GM10248 (cell line): ENCODE results near the gene MTMR3.

ENCODE experiments used
- CTCF ChIA-PET: fragments of 300-600 bp; sonication (Branson Sonifier 250); formaldehyde crosslinking; extraction: SDS; loops from one replicate; lab custom pipeline; 2021; ENCODE audit warnings: antibody characterized with exemption; lab: Yijun Ruan, JAX
- POLR2A ChIA-PET: fragments of 350-650 bp; sonication (Branson Sonifier 250); formaldehyde crosslinking; extraction: SDS; loops from one replicate; lab custom pipeline; 2020; ENCODE audit warnings: antibody characterized with exemption; lab: Yijun Ruan, JAX
- DNase-seq: peaks from one replicate; pipeline ENCODE4 v3.0.0; 2012; ENCODE audit errors: extremely low spot score
- TF ChIP-seq, protein P1 (sequence below): IDR thresholded peaks from 2 replicates; pipeline ENCODE4 v1.5.1; 2012; ENCODE audit warnings: mild to moderate bottlenecking, low read depth; ENCODE audit errors: extremely low read depth, missing control alignments, control extremely low read depth

Gene MTMR3

DNA sequence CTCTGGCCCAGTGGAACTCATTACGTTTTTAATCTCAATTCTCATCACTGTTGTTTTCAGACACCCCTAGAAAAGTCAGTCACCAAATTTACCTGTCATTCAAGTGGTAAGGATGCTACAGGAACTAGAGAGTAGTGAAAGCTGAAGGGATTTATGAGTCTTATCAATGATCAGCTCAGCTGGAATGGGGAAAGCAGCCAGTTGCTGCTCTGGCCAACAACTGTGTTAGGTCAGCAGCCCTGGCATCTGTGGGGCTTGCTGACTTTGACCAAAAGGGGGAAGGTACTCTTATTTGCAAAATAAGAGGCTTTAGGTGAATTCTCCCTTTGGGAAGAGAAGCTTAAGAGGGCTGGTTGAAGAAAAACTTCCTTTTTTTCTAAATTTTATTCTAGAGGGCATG lies 121.1 kb downstream of the MTMR3 start:
- TF ChIP-seq, protein P1, sequence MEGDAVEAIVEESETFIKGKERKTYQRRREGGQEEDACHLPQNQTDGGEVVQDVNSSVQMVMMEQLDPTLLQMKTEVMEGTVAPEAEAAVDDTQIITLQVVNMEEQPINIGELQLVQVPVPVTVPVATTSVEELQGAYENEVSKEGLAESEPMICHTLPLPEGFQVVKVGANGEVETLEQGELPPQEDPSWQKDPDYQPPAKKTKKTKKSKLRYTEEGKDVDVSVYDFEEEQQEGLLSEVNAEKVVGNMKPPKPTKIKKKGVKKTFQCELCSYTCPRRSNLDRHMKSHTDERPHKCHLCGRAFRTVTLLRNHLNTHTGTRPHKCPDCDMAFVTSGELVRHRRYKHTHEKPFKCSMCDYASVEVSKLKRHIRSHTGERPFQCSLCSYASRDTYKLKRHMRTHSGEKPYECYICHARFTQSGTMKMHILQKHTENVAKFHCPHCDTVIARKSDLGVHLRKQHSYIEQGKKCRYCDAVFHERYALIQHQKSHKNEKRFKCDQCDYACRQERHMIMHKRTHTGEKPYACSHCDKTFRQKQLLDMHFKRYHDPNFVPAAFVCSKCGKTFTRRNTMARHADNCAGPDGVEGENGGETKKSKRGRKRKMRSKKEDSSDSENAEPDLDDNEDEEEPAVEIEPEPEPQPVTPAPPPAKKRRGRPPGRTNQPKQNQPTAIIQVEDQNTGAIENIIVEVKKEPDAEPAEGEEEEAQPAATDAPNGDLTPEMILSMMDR: no peak
- no peak for DNase-seq
- POLR2A ChIA-PET: no interaction called here
- CTCF ChIA-PET: interaction anchor here (0.8 to 9.3 kb wide), 16 partner anchors 8 to 414 kb away, joined by 3 to 86 read pairs (median 10); no protein-coding TSS in a partner anchor

DNA sequence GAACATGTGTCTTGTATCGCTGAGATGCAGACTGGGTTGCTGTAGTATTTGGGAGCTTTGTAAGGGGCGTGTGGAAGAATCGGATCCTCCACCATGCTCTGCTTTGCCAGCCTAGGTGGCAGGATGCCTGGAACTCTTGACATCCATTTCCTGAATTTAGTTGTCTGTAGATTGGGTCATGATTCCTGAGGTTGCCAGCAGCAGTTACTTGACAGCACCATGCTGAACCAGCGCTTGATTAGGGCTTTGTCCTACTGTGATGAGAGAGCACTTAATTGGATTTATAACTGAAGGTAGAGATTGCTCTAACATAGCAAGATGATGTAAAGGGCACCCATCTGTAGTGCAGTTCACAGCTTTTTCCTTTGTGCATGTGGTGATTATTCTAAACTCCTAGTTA lies 121.7 kb downstream of the MTMR3 start:
- TF ChIP-seq, protein P1: no peak
- POLR2A ChIA-PET: interaction anchor here (0.6 kb wide), 1 partner anchor 243 kb away, joined by 3 read pairs; no protein-coding TSS in a partner anchor
- no peak for DNase-seq
- CTCF ChIA-PET: interaction anchor here (0.8 to 9.3 kb wide), 65 partner anchors 9 to 480 kb away, joined by 3 to 86 read pairs (median 5); partner anchors contain the start of genes ASCC2, MTMR3, UQCR10 and ZMAT5

DNA sequence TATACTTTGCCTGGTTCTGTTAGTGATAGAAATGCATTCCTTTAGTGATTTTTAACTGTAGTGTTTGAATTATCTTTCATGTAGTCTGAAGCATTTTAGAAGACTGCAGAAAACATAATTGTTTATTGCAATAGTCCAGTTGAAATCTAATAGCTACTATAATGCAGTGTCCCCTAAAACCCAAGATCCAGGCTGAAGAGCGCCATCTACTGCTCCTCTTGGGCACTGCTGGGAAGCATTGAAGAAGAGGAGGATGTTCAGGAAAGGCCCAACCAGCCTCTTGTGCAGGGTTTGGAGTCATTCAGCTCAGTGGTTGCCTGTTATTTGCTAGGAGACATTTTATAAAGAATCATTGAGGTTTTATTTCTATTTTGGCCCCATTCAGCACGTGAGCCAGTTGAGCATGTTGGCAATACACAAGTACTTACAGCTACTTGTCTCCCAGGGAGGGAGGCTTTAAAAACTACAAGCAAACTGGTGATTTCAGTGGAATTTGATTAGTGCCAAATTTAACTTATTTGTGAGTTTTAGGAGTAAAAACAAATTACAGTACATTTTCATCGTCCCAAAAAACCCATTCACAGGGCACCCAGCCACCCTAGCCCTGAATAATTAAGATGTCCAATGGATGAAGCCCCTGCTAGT lies 122.4 kb downstream of the MTMR3 start:
- ChIA-PET POLR2A (interaction anchor here (0.6 kb wide), 1 partner anchor 244 kb away, joined by 3 read pairs; no protein-coding TSS in a partner anchor), CTCF (interaction anchor here (0.7 to 9.3 kb wide), 68 partner anchors 9 to 481 kb away, joined by 3 to 86 read pairs (median 4); partner anchors contain the start of genes ASCC2, MTMR3, UQCR10 and ZMAT5)
- TF ChIP-seq, protein P1: peak; percentile 97
- DNase-seq: peak; percentile 57

DNA sequence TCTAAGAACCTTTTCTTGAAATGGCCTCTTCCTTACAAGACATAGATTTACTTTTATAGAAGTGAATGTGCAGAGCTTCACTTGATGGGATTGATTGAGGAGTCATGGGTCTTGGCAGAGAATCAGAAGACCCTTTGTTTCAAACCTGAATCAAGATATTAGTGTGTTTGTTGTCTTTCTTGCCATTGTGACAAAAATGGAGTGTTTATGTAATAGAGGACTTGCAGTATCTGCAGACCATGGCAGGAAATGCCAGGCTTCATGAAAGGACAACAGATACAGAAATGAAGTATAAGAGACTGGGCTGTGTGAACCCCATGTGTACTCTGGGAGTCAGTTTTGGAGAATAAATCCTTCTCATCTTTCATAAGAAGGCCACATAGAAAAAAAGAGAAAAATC lies 124.4 kb downstream of the MTMR3 start:
- TF ChIP-seq, protein P1: no peak
- ChIA-PET POLR2A (no interaction called here), CTCF (interaction anchor here (1.5 to 9.3 kb wide), 8 partner anchors 8 to 384 kb away, joined by 3 to 86 read pairs (median 14); no protein-coding TSS in a partner anchor)
- DNase-seq: no peak

DNA sequence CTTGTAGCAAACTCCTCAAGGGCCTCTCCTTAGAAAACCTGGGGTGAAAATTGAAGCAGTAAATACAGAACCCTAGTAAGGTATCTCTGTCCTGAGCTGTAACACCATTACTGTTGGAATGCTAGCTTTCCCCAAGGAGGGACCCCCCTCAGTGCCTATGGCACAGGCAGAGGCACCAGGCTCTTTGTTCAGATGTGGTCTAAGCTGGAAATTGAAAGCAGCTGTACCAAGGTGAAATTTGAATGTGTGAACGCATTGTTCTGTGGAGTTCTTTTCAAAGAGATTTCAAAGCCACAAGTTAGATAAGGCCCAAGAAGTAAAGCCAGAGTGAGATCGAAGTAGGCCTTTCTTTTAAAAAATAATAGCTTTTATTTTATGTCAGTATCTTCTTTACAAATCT lies 125.4 kb downstream of the MTMR3 start:
- ChIA-PET CTCF (interaction anchor here (0.8 to 9.3 kb wide), 4 partner anchors 7 to 383 kb away, joined by 3 to 86 read pairs (median 7); no protein-coding TSS in a partner anchor), POLR2A (no interaction called here)
- DNase-seq: no peak
- TF ChIP-seq, protein P1: no peak

DNA sequence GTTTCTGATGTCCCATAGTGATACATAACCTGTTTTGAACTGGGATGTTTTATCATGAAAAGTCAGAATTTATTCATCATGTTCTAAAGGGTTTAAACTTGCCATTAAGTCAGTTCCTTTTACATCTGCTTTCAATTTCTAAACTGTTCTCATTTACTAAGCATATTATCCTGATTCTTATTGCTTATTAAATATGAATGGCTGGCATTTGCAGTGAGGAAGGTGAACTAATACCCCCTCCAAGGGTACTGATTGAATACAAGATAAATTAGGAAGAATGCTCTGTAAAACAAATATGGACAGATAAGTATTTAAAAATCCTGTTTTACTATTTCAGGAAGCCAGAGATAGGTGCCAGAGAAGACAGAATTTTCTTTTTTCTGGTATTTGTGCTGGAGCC lies 126.5 kb downstream of the MTMR3 start:
- POLR2A ChIA-PET: no interaction called here
- TF ChIP-seq, protein P1: no peak
- CTCF ChIA-PET: no interaction called here
- no peak for DNase-seq
